Stimulated activated CD4-positive, alpha-beta T cell treated with anti-CD3 and anti-CD28 coated beads, Interleukin-1b, Interleukin-23, amount 100 ng/mL, for 48 hours (primary cell): ENCODE results near the gene ME1.
"Not testable (repeated sequence)": the region's sequence is repeated elsewhere in the genome, so short reads cannot be mapped to it uniquely, and the experiment has no call there.

ENCODE experiments used
- DNase-seq: peaks from one replicate; pipeline ENCODE4 v3.0.0-alpha.2; 2020

ME1 gene

DNA sequence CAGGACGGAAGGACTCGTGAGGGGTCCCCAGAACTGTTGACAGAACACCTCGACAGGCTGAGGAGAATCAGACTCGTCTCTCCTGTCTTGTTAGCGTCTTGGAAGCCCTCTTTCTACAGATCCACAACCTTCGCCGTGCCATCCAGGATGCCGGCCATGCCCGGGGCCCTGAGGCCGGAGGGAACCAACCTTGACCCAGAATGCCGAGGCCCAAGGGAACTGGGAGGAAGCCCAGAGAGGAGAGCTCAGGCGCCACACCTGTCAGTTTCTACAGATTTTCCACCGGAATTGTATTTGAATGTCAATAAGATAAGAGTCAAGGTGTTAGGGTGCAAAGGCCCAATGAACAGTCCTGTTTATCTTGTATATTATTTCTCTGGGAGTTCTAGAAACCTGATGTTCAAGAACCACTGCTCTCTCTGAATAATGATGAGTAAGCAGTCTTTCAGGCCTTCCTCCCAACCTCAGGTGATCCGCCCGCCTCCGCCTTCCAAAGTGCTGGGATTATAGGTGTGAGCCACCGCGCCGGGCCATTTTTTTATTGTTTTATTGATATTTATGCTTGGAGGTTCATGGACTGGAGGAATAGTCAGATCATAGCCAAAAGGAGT is 799 bp upstream of the ME1 start:
- DNase-seq = no peak

DNA sequence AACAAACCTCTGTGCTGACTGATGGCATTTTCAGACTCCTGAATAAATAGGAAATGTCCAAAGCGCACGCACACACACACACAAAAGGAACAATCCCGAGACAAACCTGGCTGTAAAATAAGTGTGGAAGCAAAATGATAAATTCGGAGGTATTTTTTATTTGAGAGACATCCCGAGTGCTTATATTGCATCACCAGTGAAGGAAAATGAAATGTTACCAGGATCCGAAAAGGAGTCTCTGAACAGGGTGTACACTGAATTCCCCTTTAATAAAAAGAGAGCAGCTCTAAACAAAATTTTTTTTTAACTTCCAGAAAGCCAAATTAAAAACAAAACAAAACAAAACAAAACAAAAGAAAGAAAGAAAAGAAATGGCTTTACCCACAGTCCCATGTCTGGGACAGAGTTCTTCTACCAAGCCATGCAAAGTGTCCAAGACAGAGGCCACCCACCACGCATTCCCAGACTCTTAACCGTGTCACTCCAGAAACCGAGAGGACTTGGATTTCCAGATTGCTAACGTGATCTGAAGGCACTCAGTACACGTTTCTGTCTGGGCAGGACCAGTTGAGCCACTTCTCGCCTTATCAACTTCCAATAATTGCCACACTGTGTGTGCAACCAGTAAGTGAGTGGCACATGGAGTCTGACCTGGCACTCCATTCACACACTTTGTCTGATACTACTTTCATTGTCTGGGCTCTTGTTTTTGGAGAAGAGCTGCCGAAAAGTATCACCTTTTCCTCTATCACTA is 817 bp downstream of the ME1 start:
- no peak for DNase-seq

DNA sequence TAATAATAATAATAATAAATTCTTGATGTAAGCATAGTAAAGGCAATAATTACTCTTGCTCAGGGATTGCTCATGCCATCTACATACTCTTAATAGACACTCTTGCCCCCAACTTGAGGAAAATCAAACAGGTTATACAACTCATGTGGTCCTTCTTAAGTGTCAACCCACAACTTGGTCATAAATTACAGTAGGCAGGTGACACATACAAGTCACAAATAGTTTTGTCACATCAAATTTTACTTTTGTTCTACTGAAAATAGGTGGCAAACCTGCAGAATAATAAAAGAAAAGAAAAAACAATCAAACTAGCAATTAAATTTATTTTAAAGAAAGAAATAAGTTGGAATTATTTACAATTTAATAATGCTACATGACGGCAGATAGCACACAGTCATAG is 1.6 kb downstream of the ME1 start:
- DNase-seq = no peak

DNA sequence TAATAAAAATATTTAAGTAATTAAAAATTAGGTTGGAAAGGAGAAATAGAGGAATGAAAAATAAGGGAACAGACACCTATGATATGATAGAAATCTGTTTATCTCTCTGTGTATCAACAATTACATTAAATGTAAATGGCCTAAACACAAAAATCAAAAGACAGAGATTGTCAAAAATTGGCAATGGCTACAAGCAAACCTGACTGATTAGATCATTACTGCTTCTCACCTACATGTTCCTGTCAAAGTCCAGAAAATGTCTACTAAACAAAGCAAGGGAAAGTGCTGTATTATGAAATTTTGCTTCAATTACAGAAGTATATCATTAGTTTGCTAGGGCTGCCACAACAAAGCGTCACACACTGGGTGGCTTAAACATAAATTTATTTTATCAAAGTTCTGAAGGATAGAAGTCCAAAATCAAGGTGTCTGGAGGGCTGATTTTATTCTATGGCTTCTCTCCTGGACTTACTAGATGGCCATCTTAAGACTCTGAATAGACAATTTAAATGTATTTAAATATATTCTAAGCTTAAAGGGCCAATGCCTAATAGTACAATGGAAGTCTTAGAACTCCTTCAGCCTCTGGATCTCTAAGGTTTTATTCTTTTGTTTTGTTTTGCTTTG is 6.3 kb downstream of the ME1 start:
- DNase-seq = no peak

DNA sequence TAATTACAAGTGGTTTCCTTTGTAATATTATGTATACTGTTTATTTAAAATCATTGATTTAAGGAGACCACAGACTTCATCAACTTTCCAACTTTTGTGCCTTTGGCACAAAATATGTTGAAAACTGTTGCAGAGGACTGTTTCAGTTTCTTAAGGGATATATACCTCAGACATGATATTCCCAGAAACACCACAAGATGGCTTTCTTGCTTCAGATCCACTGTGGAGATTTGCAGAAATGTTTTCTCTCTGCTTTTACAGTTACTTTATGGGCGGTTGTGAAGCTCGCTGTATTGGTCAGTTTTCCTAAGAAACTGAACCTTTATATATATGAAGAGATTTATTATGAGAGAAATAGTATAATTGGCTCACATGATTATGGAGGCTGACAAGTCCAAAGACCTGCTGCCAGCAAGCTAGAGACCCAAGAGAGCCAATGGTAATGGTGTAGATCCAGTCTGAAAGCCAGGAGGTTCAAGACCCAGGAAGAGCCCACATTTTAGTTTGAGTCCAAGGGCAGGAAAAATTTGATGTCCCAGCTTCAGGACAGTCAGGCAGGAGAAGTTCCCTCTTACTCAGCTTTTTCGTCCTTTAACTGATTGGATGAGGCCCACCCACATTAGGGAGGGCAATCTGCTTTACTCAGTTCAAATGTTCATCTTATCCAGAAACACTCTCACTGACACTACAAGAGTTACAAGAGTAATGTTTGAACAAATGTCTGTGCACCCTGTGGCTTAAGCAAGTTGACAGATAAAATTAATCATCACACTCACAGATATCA is 12.8 kb downstream of the ME1 start:
- no peak for DNase-seq

DNA sequence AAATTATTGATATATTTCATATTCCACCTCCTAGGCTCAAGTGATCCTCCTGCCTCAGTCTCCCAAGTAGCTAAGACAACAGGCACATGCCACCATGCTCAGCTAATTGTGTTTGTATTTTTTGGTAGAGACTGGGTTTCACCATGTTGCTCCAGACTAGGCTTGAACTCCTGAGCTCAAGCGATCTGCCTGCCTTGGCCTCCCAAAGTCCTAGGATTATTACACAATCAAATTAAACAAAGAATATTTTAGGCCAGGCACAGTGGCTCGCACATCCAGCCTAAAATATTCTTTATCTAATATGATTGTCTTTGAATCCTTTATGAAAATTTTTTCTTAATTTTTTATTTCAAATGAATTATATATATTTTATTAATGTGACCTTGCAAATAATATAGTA is 17.8 kb downstream of the ME1 start:
- no peak for DNase-seq

DNA sequence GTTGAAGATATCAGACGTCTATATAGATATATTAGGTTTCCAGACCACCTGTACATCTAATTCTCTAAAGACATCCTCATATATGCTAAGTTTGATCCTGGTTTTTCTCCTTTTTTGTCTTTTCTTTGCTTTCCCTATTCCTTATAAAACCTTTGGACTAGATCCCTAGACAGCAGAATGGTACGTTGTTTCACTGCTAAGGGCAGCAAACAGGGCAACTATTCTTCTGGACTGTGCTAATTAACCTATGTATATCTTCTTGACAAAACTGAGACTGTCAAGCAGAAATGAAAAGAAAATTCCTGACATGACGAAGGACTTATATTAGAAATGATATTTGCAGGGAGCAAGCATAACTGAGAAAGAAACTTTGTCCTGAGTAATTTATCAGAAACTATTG is 19.1 kb downstream of the ME1 start:
- DNase-seq = no peak

DNA sequence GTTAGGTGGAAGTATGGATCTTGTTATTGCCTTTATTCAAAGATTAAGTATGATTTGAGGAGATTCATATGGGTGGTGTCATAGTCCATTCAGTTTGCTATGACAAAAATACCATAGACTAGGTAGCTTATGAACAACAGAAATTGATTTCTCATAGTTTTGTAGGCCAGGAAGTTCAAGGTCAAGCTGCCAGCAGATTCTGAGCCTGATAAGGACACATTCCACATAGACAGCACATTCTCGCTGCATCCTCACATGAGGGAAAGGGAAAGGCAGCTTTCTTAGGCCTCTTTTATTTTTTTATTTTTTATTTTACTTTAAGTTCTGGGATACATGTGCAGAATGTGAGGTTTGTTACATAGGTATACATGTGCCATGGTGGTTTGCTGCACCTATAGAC is 27.7 kb downstream of the ME1 start:
- no peak for DNase-seq

DNA sequence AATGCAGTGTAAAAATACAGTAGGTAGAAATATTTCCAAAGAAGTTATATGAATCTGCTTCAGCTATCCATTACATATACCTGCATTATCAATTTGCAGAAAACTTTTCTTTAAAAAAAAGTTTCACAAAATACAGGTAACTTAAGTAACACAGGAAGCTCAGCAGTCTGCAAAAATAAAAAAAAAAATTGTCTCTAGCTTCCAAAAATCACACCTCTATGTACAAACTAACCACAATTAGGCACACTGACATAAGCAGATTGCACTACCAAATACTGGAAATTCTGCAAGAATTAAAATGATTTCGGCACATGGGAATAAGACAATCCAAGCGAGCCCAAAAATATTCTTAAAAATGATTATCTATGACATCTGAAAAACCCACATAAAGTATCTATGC is 41.2 kb downstream of the ME1 start:
- DNase-seq = no peak

DNA sequence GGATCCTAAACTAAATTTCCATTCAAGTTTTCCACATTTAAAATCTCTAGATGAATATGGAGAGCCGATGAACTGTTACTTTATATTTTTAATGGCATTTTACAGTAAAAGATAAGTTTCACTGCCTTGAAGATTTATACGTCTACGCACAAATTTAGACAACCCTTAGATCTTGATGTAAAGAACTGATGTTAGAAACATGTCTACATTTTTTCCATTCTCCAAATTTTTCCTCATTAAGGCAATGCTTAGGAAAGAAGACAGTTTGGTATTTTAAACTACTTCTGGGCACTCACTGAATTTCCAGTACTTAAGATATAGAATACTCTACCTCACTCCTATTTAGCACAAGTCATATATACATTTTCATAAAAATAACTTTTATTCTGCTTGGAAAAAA is 45.4 kb downstream of the ME1 start:
- DNase-seq = no peak

DNA sequence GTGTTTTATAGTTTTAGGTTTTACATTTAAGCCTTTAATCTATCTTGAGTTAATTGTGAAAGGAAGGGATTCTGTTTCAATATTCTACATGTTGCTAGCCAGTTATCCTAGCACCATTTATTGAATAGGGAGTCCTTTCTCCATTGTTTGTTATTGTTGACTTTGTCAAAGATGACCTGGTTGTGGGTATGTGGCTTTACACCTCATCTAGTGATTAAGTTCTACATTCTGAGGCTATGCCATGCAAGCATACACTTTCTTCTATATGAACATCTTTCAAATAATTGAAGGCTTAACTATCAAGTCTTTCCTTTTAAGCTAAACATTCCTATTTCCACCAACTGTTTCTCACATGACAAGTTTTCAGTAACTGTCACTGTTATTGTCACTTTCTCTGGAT is 46.1 kb downstream of the ME1 start:
- no peak for DNase-seq

DNA sequence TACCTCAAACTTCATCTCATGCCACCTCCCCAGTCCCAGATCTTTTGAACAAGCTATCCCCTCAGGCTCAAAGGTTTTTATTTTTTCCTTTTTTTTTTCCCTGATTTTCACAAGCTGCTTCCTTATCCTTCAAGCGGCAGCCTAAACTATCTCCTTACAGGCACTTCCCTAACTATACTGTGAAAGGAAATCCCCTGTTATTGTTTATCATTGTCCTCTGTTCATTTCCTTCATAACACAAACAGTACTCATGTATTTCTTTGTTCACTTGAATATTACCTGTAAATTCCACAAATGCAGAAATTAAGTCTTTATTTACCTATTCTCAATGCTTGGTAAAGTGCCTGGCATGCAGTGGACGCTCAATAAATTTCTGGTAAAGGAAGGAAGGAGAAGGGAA is 48.9 kb downstream of the ME1 start:
- no peak for DNase-seq

DNA sequence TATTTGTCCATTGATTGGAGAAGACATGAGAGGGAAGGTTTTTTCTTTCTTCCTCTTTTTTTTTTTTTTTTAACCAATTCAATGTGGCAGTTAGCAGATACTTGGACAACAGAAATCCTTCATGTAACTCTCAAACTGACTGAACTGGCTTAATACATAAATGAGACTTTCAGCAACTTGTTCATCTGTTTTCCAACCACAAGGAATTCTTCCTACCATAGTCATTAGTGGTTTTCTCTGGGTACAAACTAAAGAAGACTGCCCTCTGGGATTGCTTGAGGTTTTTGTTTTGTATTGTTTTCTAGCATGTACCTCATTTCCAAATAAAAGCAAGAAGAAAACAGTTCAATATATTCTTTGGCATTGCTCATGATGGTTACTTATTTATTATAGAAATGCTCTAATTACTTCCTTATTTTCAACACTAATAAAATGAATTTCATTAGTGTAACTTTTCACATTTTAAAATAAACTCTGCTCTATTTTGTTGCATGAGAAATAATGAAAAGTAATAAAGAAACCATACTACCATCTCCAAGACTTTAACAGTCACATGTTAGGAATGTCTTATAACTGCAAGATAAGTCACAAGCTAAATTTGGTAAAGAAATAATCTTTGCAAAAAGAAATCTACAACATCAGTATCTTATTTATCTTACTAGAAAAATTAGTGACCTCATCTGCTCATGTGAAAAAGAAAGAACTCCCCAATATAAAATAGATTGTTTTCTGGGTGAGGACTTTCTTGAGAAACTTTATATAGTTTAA is 52.0 kb downstream of the ME1 start:
- DNase-seq = no peak

DNA sequence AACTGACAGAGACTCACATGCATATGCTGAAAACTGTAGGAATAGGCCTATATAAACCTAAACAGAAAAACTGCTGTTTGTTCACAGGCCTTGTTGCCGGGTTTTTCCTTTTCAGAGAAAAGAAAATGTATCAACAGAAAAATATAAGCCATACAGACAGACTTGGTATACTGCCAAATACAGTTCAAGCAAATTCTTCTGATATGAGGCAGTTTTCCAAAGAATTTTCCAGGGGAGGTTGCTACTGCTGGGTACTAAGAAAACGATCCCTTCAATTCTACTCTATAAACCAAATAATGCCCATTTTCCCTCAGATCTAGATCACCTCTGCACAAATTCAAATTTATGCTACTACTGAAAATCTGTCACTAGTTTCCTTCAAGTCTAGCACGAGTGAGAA is 59.4 kb downstream of the ME1 start:
- DNase-seq = no peak

DNA sequence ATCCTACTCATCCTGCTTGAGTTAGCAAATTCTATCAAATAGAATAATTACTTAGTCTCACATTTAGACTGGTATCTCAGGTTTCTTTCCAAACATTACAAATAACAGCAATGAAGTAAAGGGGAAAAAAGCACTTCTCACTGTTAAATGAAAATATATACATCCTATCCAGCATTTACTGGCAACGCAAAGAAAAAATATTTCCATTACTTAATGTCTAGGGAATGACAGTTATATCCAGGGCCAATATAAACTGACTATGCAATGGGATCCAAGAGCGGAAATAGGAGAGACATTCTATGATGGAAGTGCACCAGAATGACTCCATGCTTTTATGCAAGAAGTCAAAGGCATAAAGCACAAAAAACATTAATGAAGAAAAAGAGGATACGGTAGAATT is 60.3 kb downstream of the ME1 start:
- no peak for DNase-seq

DNA sequence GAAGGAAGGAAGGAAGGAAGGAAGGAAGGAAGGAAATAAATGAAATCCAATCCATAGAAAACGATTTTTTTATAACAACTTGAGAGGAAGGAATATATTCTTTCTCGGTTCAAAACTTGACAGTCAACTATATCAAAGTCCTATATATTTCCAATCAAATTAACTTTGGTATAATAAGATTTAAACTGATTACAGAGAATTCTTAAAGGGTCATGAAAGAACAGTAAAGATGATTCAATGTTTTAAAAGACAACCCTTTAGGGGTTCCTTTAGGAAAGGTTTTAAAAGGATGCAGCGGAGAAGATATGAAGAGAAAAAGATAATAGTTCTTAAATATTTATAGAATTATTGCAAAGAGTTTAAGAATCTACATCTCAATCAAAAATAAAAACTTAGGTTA is 61.2 kb downstream of the ME1 start:
- no peak for DNase-seq

DNA sequence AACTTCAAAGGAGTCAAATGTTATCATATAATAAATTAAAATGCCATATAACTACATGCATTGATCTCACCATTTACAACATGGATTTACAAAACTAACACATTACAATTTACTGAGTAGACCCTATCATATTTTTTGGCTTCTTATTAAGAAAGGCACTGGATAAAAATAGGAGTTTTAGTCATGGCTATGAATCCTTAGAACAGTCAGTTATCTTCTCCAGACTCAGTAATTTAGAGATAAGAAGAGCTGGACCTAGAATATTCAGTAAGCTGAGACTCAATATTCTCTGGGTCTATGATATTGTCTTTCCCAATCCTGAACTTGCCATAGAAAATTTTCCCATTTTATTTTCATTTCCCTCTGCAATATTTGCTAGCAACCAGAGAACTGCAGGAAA is 62.3 kb downstream of the ME1 start:
- DNase-seq = no peak

DNA sequence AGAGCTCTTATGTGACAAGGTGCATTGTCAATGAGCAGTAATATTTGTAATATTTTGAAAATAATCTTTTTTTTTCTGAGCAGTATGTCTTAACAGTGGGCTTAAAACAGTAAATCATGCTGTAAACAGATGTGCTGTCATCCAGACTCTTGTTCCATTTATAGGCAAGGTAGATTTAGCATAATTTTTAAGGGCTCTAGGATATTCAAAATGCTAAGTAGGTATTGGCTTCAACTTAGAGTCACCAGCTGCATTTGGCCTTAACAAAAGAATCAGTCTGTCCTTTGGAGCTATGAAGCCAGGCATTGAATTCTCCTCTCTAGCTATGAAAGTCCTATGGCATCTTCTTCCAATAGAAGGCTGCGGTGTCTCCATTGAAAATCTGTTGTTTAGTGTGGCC is 63.7 kb downstream of the ME1 start:
- no peak for DNase-seq

DNA sequence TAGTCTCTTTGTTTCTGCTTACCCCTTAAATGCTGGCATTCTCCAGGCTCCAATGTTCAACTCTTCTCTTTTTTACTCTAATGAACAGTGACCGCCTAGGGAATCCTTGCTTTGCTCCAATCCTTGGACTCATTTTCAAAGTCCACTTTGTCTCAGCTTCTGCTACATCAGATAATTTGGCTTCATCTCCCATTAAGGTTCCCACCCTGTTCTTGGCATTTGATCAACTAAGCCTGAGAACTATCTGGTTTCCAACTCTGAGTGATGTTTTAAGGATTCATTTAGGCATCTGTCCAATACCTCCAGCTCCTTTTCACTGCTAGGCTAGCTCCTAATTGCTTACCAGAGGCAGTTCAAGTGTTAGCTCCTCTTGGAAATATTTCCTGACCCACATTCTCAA is 64.9 kb downstream of the ME1 start:
- no peak for DNase-seq

DNA sequence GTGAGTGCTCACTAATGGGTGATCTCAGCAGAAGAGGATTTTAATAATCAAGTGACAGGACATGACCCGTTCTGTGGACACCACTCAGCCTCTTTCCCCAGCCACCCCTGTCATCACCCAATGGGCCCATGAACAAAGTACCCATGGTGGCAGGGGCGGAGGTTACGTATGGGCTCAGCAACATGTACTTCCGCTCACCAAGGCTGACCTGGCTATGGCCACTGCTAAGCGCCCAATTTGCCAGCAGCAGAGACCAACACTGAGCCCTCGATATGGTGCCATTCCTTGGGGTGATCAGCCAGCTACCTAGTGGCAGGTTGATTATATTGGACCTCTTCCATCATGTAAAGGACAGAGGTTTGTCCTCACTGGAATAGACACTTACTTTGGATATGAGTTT is 68.5 kb downstream of the ME1 start:
- not testable (repeated sequence) for DNase-seq

DNA sequence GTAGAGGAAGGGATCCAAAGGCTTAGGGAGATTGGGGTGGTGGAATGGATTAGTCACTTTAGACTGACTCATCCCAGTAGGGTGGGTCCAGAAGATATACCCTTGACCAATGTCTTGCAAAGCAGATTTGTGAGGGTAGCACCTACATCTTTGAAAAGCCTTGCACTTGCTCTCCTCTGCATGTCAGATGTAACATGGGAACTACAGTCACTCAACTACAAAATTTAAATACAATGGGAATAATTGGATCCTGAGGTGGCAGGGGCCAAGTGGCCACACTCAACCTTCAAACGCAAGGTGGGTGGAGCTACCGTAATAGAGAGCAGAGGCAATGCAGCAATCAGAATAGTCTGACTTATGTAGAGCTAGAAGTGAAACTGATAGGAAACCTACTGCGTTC is 71.2 kb downstream of the ME1 start:
- no peak for DNase-seq

DNA sequence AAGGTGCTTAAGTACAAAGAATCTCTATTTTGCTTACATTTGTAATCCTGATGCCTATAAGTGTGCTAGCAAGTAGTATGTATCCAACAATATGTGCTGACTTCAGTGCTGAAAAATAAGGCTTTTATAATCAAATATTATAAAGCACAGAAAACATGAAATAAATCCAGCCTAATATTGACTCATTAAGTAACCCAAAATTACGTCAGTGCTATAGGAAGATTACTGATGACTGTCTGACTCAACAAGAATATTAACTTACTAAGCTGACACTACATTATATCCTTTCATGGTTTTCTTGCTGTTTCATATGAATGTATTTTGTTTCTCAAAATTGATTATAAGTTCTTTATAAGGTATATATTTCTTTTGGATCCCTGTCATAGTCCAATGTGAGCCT is 76.1 kb downstream of the ME1 start:
- no peak for DNase-seq

DNA sequence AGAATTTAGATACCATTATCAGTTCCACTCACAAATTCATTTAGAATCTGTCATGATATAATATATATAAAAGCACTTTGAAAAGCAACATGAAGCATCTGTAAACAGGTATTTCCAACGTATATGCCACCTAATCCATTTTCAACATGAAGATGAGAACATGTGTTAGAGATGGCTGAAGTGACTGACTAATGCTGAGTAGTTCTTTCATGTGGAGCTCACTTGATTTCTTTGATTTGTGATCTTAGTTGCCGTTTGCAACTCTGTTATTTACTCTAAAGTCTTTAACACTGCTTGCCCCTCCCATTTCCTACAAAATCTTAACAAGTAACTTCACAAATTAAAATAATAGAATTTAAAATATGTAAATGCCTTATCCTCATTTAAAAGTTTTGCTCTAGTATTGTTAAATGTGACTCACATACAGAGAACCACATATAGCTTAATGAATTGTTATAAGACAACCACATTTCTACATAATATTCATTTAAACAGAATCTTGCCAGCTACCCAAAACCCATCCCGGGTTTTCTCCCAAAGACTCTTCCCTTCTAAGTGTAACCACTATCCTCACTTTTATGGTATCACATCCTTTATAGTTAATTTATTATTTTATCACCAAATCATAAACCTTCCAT is 78.3 kb downstream of the ME1 start:
- DNase-seq = no peak
